ENCODE measurements around the gene HERC2.

DNA sequence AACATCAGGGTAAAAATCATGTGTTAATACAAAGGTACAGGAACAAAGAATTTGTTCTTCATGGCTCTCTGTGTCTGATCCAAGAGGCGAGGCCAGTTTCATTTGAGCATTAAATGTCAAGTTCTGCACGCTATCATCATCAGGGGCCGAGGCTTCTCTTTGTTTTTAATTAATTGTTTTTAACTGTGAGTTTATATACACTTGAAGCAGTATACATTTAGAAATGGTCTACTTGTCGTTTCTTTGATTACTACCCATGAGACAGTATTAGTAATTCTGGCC lies 201.7 kb downstream of the HERC2 start:
- TF ChIP-seq CTCF (IDR thresholded peaks at IDR 0.05): no peak
- no peak for TF ChIP-seq POLR2A (IDR thresholded peaks at IDR 0.05)
